ENCODE measurements around the gene C14orf132.

Gene C14orf132

DNA sequence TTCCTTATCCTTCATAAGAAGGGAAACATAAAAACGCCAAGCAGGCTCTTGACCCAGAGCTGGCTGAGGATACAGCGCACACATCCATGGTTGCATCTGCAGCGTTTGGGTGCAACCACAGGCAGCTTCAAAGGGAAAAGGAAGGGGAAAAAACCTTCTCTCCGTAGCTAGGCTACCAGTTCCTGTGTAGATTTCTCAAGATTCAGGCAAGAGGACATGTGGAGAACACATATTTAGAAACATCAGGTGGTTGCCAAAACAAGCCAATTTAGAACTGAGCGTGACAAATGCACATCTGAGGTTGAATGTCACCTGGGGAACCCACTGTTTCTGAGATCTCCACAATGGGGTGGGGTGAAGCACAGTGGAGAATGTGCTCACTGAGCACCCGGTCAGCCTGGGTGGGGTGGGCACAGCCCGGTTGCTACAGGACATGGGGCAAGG, 87.2 kb downstream of the C14orf132 start:
- DNase-seq: no peak
- H3K36me3 ChIP-seq (replicated peaks): no peaks in the 10 kb centered on the region
- no peak for TF ChIP-seq CTCF (IDR thresholded peaks at IDR 0.05; ENCODE audit: low read depth, low read length, missing control alignments)
- H3K4me3 ChIP-seq (ENCODE audit: low read depth, low read length): no peak overlapping the region
- no peak overlapping the region for H3K27ac ChIP-seq
- H3K27me3 ChIP-seq (replicated peaks): no peaks in the 10 kb centered on the region
- in situ Hi-C loops (cut with HindIII; ENCODE audit: low pct_ligation_motif_present, low sequenced_read_pairs): no loop called here

DNA sequence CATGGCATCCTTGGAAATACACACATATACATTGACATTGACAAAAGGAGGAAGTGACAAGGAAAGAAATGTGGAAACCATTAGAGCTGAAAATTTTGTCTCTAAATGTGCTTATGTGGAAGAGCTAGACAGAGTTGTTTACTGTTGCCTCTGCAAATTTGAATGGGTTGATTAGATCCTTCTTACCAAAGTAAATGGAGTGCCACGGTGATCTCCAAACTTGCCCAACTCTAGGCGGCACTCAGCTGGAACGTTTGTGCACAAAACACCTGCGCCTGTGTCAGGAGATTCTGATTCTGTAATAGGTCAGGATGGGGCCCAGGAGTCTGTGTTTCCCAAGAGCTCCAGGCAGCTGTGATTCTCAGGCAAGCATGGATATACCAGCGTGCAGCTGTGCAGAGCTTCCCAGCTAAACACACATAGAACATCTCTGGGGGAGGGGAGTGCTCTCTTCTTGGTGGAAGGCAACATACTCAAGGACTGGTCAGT, 87.7 kb downstream of the C14orf132 start:
- no peaks in the 10 kb centered on the region for H3K27me3 ChIP-seq (replicated peaks)
- in situ Hi-C loops (cut with HindIII; ENCODE audit: low pct_ligation_motif_present, low sequenced_read_pairs): no loop called here
- no peak overlapping the region for H3K4me3 ChIP-seq (ENCODE audit: low read depth, low read length)
- no peak for TF ChIP-seq CTCF (IDR thresholded peaks at IDR 0.05; ENCODE audit: low read depth, low read length, missing control alignments)
- no peak overlapping the region for H3K27ac ChIP-seq
- H3K36me3 ChIP-seq (replicated peaks): no peaks in the 10 kb centered on the region
- no peak for DNase-seq

GRCh38 chr14:96129128-96129736, 90.1 kb downstream of the C14orf132 start:
- no peak for DNase-seq
- TF ChIP-seq CTCF (IDR thresholded peaks at IDR 0.05; ENCODE audit: low read depth, low read length, missing control alignments): no peak
- in situ Hi-C loops (cut with HindIII; ENCODE audit: low pct_ligation_motif_present, low sequenced_read_pairs): no loop called here

GRCh38 chr14:96130391-96130790, 91.2 kb downstream of the C14orf132 start:
- Histone ChIP-seq H3K36me3 (replicated peaks) (no peaks in the 10 kb centered on the region), H3K4me3 (ENCODE audit: low read depth, low read length) (no peak overlapping the region), H3K27me3 (replicated peaks) (no peaks in the 10 kb centered on the region), H3K27ac (no peak overlapping the region)
- no peak for TF ChIP-seq CTCF (IDR thresholded peaks at IDR 0.05; ENCODE audit: low read depth, low read length, missing control alignments)
- no peak for DNase-seq
- in situ Hi-C loops (cut with HindIII; ENCODE audit: low pct_ligation_motif_present, low sequenced_read_pairs): no loop called here

More at GRCh38 chr14:96129128-96129736, 90.1 kb downstream of the C14orf132 start:
- H3K36me3 ChIP-seq (replicated peaks): no peaks in the 10 kb centered on the region
- H3K27me3 ChIP-seq (replicated peaks): no peaks in the 10 kb centered on the region
- H3K27ac ChIP-seq: no peak overlapping the region
- no peak overlapping the region for H3K4me3 ChIP-seq (ENCODE audit: low read depth, low read length)

- Histone ChIP-seq H3K36me3 (replicated peaks) (no peaks in the 10 kb centered on the region), H3K27ac (no peak overlapping the region), H3K27me3 (replicated peaks) (no peaks in the 10 kb centered on the region), H3K4me3 (ENCODE audit: low read depth, low read length) (no peak overlapping the region)
- no peak for TF ChIP-seq CTCF (IDR thresholded peaks at IDR 0.05; ENCODE audit: low read depth, low read length, missing control alignments)
- DNase-seq: no peak
- in situ Hi-C loops (cut with HindIII; ENCODE audit: low pct_ligation_motif_present, low sequenced_read_pairs): no loop called here
These were observed 91.7 kb downstream of the C14orf132 start for GRCh38 chr14:96130854-96131253.

- TF ChIP-seq CTCF (IDR thresholded peaks at IDR 0.05; ENCODE audit: low read depth, low read length, missing control alignments): no peak
- DNase-seq: no peak
- H3K36me3 ChIP-seq (replicated peaks): no peaks in the 10 kb centered on the region
- in situ Hi-C loops (cut with HindIII; ENCODE audit: low pct_ligation_motif_present, low sequenced_read_pairs): no loop called here
- H3K27me3 ChIP-seq (replicated peaks): no peaks in the 10 kb centered on the region
- no peak overlapping the region for H3K4me3 ChIP-seq (ENCODE audit: low read depth, low read length)
- no peak overlapping the region for H3K27ac ChIP-seq
These were observed 92.7 kb downstream of the C14orf132 start for GRCh38 chr14:96131836-96132235.
